ENCODE results near the gene CSNK2B. TPM values are rescaled to one million over a fixed set of nuclear protein-coding genes. Genes with fewer than 3 reads are reported as not detected.

The CSNK2B gene
- total RNA-seq, 1 experiment from 2014 or later = 357 TPM

GRCh38 chr6:31692886-31693285, 27.0 kb downstream of the CSNK2B start:
- no TSS peak for BruUV-seq (replicated peaks)
- peaks cover 47% of the 10 kb centered on the region for H3K36me3 Mint-ChIP-seq (ENCODE audit: insufficient read depth, unreplicated experiment)
- CTCF ChIA-PET = interaction anchor here (1.9 kb wide), 1 partner anchor 47 kb away, joined by 4 read pairs; the partner anchor contains the start of gene MSH5

GRCh38 chr6:31693535-31693934, 27.7 kb downstream of the CSNK2B start:
- H3K4me1 Mint-ChIP-seq (ENCODE audit: low read depth, unreplicated experiment) = peaks cover 16% of the 10 kb centered on the region
- no peaks in the 10 kb centered on the region for H3K27me3 Mint-ChIP-seq (ENCODE audit: unreplicated experiment)
- H3K36me3 Mint-ChIP-seq (ENCODE audit: insufficient read depth, unreplicated experiment) = peaks cover 43% of the 10 kb centered on the region
- DNase-seq = no peak
- H3K27ac Mint-ChIP-seq (ENCODE audit: unreplicated experiment) = no peak overlapping the region
- no peak for TF ChIP-seq CTCF (IDR thresholded peaks at IDR 0.05; ENCODE audit: unreplicated experiment)
- intact Hi-C loops (cut with micrococcal nuclease; ENCODE audit: unreplicated experiment) = no loop called here
- CTCF ChIA-PET = interaction anchor here (0.8 to 1.9 kb wide), 2 partner anchors 46 to 116 kb away, joined by 3 to 4 read pairs; partner anchors contain the start of gene MSH5
- no TSS peak for BruUV-seq (replicated peaks)
- H3K9me3 Mint-ChIP-seq (ENCODE audit: low read depth, unreplicated experiment) = no peaks in the 10 kb centered on the region
- no peak overlapping the region for H3K4me3 Mint-ChIP-seq (ENCODE audit: low read depth, unreplicated experiment)

More at GRCh38 chr6:31692886-31693285, 27.0 kb downstream of the CSNK2B start:
- TF ChIP-seq CTCF (IDR thresholded peaks at IDR 0.05; ENCODE audit: unreplicated experiment) = no peak
- Mint-ChIP-seq H3K4me3 (ENCODE audit: low read depth, unreplicated experiment) (no peak overlapping the region), H3K27me3 (ENCODE audit: unreplicated experiment) (no peaks in the 10 kb centered on the region), H3K27ac (ENCODE audit: unreplicated experiment) (no peak overlapping the region), H3K9me3 (ENCODE audit: low read depth, unreplicated experiment) (no peaks in the 10 kb centered on the region), H3K4me1 (ENCODE audit: low read depth, unreplicated experiment) (peaks cover 16% of the 10 kb centered on the region)
- intact Hi-C loops (cut with micrococcal nuclease; ENCODE audit: unreplicated experiment) = no loop called here
- no peak for DNase-seq

GRCh38 chr6:31697555-31697954, 31.7 kb downstream of the CSNK2B start:
- intact Hi-C loops (cut with micrococcal nuclease; ENCODE audit: unreplicated experiment) = no loop called here
- CTCF ChIA-PET = interaction anchor here (0.7 kb wide), 1 partner anchor 253 kb away, joined by 3 read pairs; no protein-coding TSS in a partner anchor
- no peaks in the 10 kb centered on the region for H3K9me3 Mint-ChIP-seq (ENCODE audit: low read depth, unreplicated experiment)
- no peak for TF ChIP-seq CTCF (IDR thresholded peaks at IDR 0.05; ENCODE audit: unreplicated experiment)
- BruUV-seq (replicated peaks) = no TSS peak
- H3K4me1 Mint-ChIP-seq (ENCODE audit: low read depth, unreplicated experiment) = no peaks in the 10 kb centered on the region
- no peak overlapping the region for H3K4me3 Mint-ChIP-seq (ENCODE audit: low read depth, unreplicated experiment)
- no peak for DNase-seq
- peaks cover 36% of the 10 kb centered on the region for H3K36me3 Mint-ChIP-seq (ENCODE audit: insufficient read depth, unreplicated experiment)
- no peaks in the 10 kb centered on the region for H3K27me3 Mint-ChIP-seq (ENCODE audit: unreplicated experiment)
- no peak overlapping the region for H3K27ac Mint-ChIP-seq (ENCODE audit: unreplicated experiment)

GRCh38 chr6:31700740-31701401, 35.0 kb downstream of the CSNK2B start:
- Mint-ChIP-seq H3K4me3 (ENCODE audit: low read depth, unreplicated experiment) (no peak overlapping the region), H3K36me3 (ENCODE audit: insufficient read depth, unreplicated experiment) (peaks cover 28% of the 10 kb centered on the region), H3K4me1 (ENCODE audit: low read depth, unreplicated experiment) (peaks cover 7% of the 10 kb centered on the region), H3K27ac (ENCODE audit: unreplicated experiment) (no peak overlapping the region), H3K9me3 (ENCODE audit: low read depth, unreplicated experiment) (no peaks in the 10 kb centered on the region), H3K27me3 (ENCODE audit: unreplicated experiment) (no peaks in the 10 kb centered on the region)
- BruUV-seq (replicated peaks) = no TSS peak
- no peak for TF ChIP-seq CTCF (IDR thresholded peaks at IDR 0.05; ENCODE audit: unreplicated experiment)
- intact Hi-C loops (cut with micrococcal nuclease; ENCODE audit: unreplicated experiment) = loop anchor here (5.0 kb wide), 1 partner anchor 36 kb away; the partner anchor contains the start of gene CLIC1
- no peak for DNase-seq
- CTCF ChIA-PET = interaction anchor here (0.8 to 1.0 kb wide), 2 partner anchors 11 to 29 kb away, joined by 3 read pairs; no protein-coding TSS in a partner anchor
